Ovary (tissue), 3 donors: ENCODE measurements around the gene CDKN2AIPNL.

Source experiments
- CTCF ChIP-seq, 3 donors: fragments of 450-650 bp in 2 of 3; fragments of 200-600 bp in 1 of 3; IDR thresholded peaks; one replicate each; pipeline versions ENCODE4 v1.5.1 to v1.8.0; 2016 to 2022; ENCODE audit warnings: antibody characterized with exemption in 3 of 3, mild to moderate bottlenecking in 1 of 3
- EP300 ChIP-seq: sonication (generic); formaldehyde crosslinking; IDR thresholded peaks from one replicate; pipeline ENCODE4 v1.6.1; 2017; ENCODE audit warnings: antibody characterized with exemption
- POLR2A ChIP-seq: fragments of 450-650 bp; IDR thresholded peaks from one replicate; pipeline ENCODE4 v1.6.1; 2017; ENCODE audit warnings: antibody characterized with exemption, mild to moderate bottlenecking, moderate library complexity
- donor health status: DM: no; HTN: no; CAD: no.

- no peak for TF ChIP-seq CTCF (IDR thresholded peaks at IDR 0.05)
- TF ChIP-seq POLR2A: no peak
- TF ChIP-seq EP300: no peak
These were observed 38.7 kb upstream of the CDKN2AIPNL start for GRCh38 chr5:134450374-134450773.
